Caco-2 (cell line): ENCODE measurements around the gene LEPROT. TPM values are rescaled to one million over a fixed set of nuclear protein-coding genes. Genes with fewer than 3 reads are reported as not detected.
"Not testable (repeated sequence)": the region's sequence is repeated elsewhere in the genome, so short reads cannot be mapped to it uniquely, and the experiment has no call there.

ENCODE experiments used
- BruUV-seq: library from RNA; stranded (reverse); fragments of 400-500 nt; replicated peaks from 2 replicates; lab custom pipeline; 2021; lab: Mats Ljungman, UMichigan
- CTCF ChIA-PET: fragments of 300-600 bp; sonication (Branson Sonifier 250); formaldehyde crosslinking; loops from one replicate; lab custom pipeline; 2022; ENCODE audit warnings: antibody characterized with exemption; lab: Charles Lee
- POLR2A ChIA-PET: fragments of 300-600 bp; sonication (Branson Sonifier 250); formaldehyde crosslinking; loops from one replicate; lab custom pipeline; 2022; ENCODE audit warnings: antibody characterized with exemption; lab: Charles Lee
- DNase-seq, 2 experiments: peaks; one replicate each; pipeline versions ENCODE4 v3.0.0 to v3.0.0-alpha.2; 2020 to 2022
- H3K27me3 ChIP-seq: replicated peaks from 2 replicates; pipeline ENCODE4 v1.6.0; 2011; ENCODE audit warnings: low read length; ENCODE audit not compliant: control insufficient read depth, insufficient read depth
- H3K36me3 ChIP-seq: 2 replicates; pipeline ENCODE4 v1.5.1; 2011; ENCODE audit warnings: low read length; ENCODE audit not compliant: control insufficient read depth, insufficient read depth
- H3K4me1 ChIP-seq: fragments of 250-450 bp; sonication (Bioruptor Pico); 2 replicates; pipeline ENCODE4 v1.5.1; 2020; ENCODE audit warnings: mild to moderate bottlenecking
- H3K4me3 ChIP-seq: 2 replicates; pipeline ENCODE4 v1.5.1; 2011; ENCODE audit warnings: low read depth, mild to moderate bottlenecking, control low read depth, low read length
- H3K9me3 ChIP-seq: fragments of 250-450 bp; sonication (Bioruptor Pico); 2 replicates; pipeline ENCODE4 v1.5.1; 2020; ENCODE audit warnings: mild to moderate bottlenecking, moderate library complexity
- H3K27ac Mint-ChIP-seq: one replicate; pipeline ENCODE4 v1.8.0; 2022; ENCODE audit warnings: mixed read lengths; ENCODE audit not compliant: unreplicated experiment
- H3K27me3 Mint-ChIP-seq: one replicate; pipeline ENCODE4 v1.8.0; 2022; ENCODE audit warnings: mixed read lengths; ENCODE audit not compliant: insufficient read depth, unreplicated experiment
- H3K36me3 Mint-ChIP-seq: one replicate; pipeline ENCODE4 v1.8.0; 2022; ENCODE audit warnings: mild to moderate bottlenecking, mixed read lengths; ENCODE audit not compliant: insufficient read depth, unreplicated experiment
- H3K4me1 Mint-ChIP-seq: one replicate; pipeline ENCODE4 v1.8.0; 2022; ENCODE audit warnings: low read depth, mixed read lengths; ENCODE audit not compliant: unreplicated experiment
- H3K4me3 Mint-ChIP-seq: one replicate; pipeline ENCODE4 v1.8.0; 2022; ENCODE audit warnings: mild to moderate bottlenecking, moderate library complexity, mixed read lengths; ENCODE audit not compliant: unreplicated experiment
- H3K9me3 Mint-ChIP-seq: one replicate; pipeline ENCODE4 v1.8.0; 2022; ENCODE audit warnings: mixed read lengths; ENCODE audit not compliant: unreplicated experiment
- CTCF ChIP-seq, 2 experiments: fragments of 200-600 bp in 1 of 2; IDR thresholded peaks; 1 replicate in 1 of 2; 2 replicates in 1 of 2; pipeline versions ENCODE4 v1.5.1 to v1.8.0; 2011 to 2022; ENCODE audit warnings: antibody characterized with exemption in 1 of 2, control low read depth in 1 of 2, inconsistent platforms in 1 of 2, low read depth in 1 of 2, low read length in 1 of 2, mild to moderate bottlenecking in 1 of 2, moderate library complexity in 1 of 2; ENCODE audit not compliant: insufficient read depth in 1 of 2, severe bottlenecking in 1 of 2, unreplicated experiment in 1 of 2
- intact Hi-C: fragments of 100-400 bp; cut with micrococcal nuclease; formaldehyde crosslinking; loops from one replicate; pipeline ENCODE4 v1.10.0; 2022; ENCODE audit not compliant: unreplicated experiment
- total RNA-seq: library from RNA; stranded (reverse); gene quantifications from 2 replicates; pipeline ENCODE4 v1.2.3, GENCODE V29; 2022

Gene LEPROT
- total RNA-seq, 1 experiment from 2014 or later: 37.6 TPM

- ChIA-PET POLR2A (no interaction called here), CTCF (no interaction called here)
- no peak overlapping the region for H3K27ac Mint-ChIP-seq
Observed at GRCh38 chr1:65377496-65378246, 42.8 kb upstream of the LEPROT start.

GRCh38 chr1:65378247-65378946, 42.1 kb upstream of the LEPROT start:
- no peaks in the 10 kb centered on the region for H3K36me3 Mint-ChIP-seq
- ChIA-PET CTCF (no interaction called here), POLR2A (no interaction called here)
- H3K9me3 Mint-ChIP-seq: no peaks in the 10 kb centered on the region
- no peaks in the 10 kb centered on the region for H3K9me3 ChIP-seq
- intact Hi-C loops: no loop called here
- H3K4me1 Mint-ChIP-seq: no peaks in the 10 kb centered on the region
- no peak overlapping the region for H3K4me3 ChIP-seq
- H3K27me3 ChIP-seq: no peaks in the 10 kb centered on the region
- H3K36me3 ChIP-seq: no peaks in the 10 kb centered on the region
- H3K4me3 Mint-ChIP-seq: no peak overlapping the region
- no peak for TF ChIP-seq CTCF (IDR thresholded peaks at IDR 0.05; ENCODE audit: insufficient read depth in 1 of 2, low read depth in 1 of 2, low read length in 1 of 2, severe bottlenecking in 1 of 2, unreplicated experiment in 1 of 2)
- DNase-seq: no peak
- H3K27ac Mint-ChIP-seq: no peak overlapping the region
- H3K4me1 ChIP-seq: no peaks in the 10 kb centered on the region
- no peaks in the 10 kb centered on the region for H3K27me3 Mint-ChIP-seq
- BruUV-seq: no TSS peak

More at GRCh38 chr1:65377496-65378246, 42.8 kb upstream of the LEPROT start:
- Mint-ChIP-seq H3K4me1 (no peaks in the 10 kb centered on the region), H3K36me3 (no peaks in the 10 kb centered on the region), H3K9me3 (no peaks in the 10 kb centered on the region), H3K27me3 (no peaks in the 10 kb centered on the region), H3K4me3 (no peak overlapping the region)
- H3K36me3 ChIP-seq: no peaks in the 10 kb centered on the region
- H3K4me3 ChIP-seq: no peak overlapping the region
- H3K27me3 ChIP-seq: no peaks in the 10 kb centered on the region
- H3K9me3 ChIP-seq: no peaks in the 10 kb centered on the region
- intact Hi-C loops: no loop called here
- no peak for DNase-seq
- no TSS peak for BruUV-seq
- no peak for TF ChIP-seq CTCF (IDR thresholded peaks at IDR 0.05; ENCODE audit: insufficient read depth in 1 of 2, low read depth in 1 of 2, low read length in 1 of 2, severe bottlenecking in 1 of 2, unreplicated experiment in 1 of 2)
- H3K4me1 ChIP-seq: no peaks in the 10 kb centered on the region

- H3K4me3 Mint-ChIP-seq, intact Hi-C loops, H3K27me3 ChIP-seq, H3K36me3 Mint-ChIP-seq, H3K4me1 ChIP-seq, H3K27me3 Mint-ChIP-seq, DNase-seq, H3K36me3 ChIP-seq, CTCF ChIA-PET, H3K9me3 ChIP-seq, H3K9me3 Mint-ChIP-seq, H3K27ac Mint-ChIP-seq, BruUV-seq, H3K4me1 Mint-ChIP-seq, H3K4me3 ChIP-seq, POLR2A ChIA-PET: not testable (repeated sequence)
Observed at GRCh38 chr1:65384426-65384825, 36.0 kb upstream of the LEPROT start.
